Cardiac fibroblast (primary cell): Measurements from ENCODE around the gene MAP3K5.
"Not testable (repeated sequence)": the region's sequence is repeated elsewhere in the genome, so short reads cannot be mapped to it uniquely, and the experiment has no call there.

Source experiments
- DNase-seq, 2 donors: peaks; one replicate each; pipeline versions ENCODE4 v3.0.0 to v3.0.0-alpha.2; 2010; ENCODE audit warnings: low read depth in 2 of 2
- H3K4me3 ChIP-seq, 2 donors: replicated peaks in 1 of 2; 1 replicate in 1 of 2; 2 replicates in 1 of 2; pipeline ENCODE4 v1.5.1; 2011; ENCODE audit warnings: low read depth in 2 of 2, low read length in 2 of 2, mild to moderate bottlenecking in 2 of 2, moderate library complexity in 1 of 2
- CTCF ChIP-seq: IDR thresholded peaks from one replicate; pipeline ENCODE4 v1.5.1; 2011; ENCODE audit warnings: low read depth, mild to moderate bottlenecking, low read length, inconsistent platforms

MAP3K5 gene

GRCh38 chr6:136718476-136718875 is 73.8 kb downstream of the MAP3K5 start:
- TF ChIP-seq CTCF: no peak
- H3K4me3 ChIP-seq: no peak overlapping the region
- DNase-seq: no peak

- peak; percentile 34 to 64 for DNase-seq
- H3K4me3 ChIP-seq: no peak overlapping the region
Measured at GRCh38 chr6:136717716-136717990, 74.6 kb downstream of the MAP3K5 start.

GRCh38 chr6:136716917-136717715 is 75.2 kb downstream of the MAP3K5 start:
- no peak for DNase-seq
- peak overlapping the region in 1 of 2 donors; percentile 2 for H3K4me3 ChIP-seq
- TF ChIP-seq CTCF: no peak

More at GRCh38 chr6:136717716-136717990, 74.6 kb downstream of the MAP3K5 start:
- no peak for TF ChIP-seq CTCF

- H3K4me3 ChIP-seq, DNase-seq: not testable (repeated sequence)
Measured at GRCh38 chr6:136712642-136713041, 79.6 kb downstream of the MAP3K5 start.

- TF ChIP-seq CTCF: no peak
- no peak for DNase-seq
- H3K4me3 ChIP-seq: no peak overlapping the region
Measured at GRCh38 chr6:136711644-136712043, 80.6 kb downstream of the MAP3K5 start.

- H3K4me3 ChIP-seq: no peak overlapping the region
- TF ChIP-seq CTCF: no peak
- DNase-seq: no peak
Measured at GRCh38 chr6:136710877-136711552, 81.3 kb downstream of the MAP3K5 start.

- TF ChIP-seq CTCF: no peak
- no peak overlapping the region for H3K4me3 ChIP-seq
- DNase-seq: no peak
Measured at GRCh38 chr6:136709429-136709828, 82.8 kb downstream of the MAP3K5 start.
